Stimulated activated naive CD4-positive, alpha-beta T cell treated with Interleukin-2 at 50 U/mL for 16 hours (primary cell): ENCODE data around the gene MBP.

Experiments
- DNase-seq: peaks from one replicate; lab custom pipeline; 2025; lab: John Stamatoyannopoulos, UW

The MBP gene

DNA sequence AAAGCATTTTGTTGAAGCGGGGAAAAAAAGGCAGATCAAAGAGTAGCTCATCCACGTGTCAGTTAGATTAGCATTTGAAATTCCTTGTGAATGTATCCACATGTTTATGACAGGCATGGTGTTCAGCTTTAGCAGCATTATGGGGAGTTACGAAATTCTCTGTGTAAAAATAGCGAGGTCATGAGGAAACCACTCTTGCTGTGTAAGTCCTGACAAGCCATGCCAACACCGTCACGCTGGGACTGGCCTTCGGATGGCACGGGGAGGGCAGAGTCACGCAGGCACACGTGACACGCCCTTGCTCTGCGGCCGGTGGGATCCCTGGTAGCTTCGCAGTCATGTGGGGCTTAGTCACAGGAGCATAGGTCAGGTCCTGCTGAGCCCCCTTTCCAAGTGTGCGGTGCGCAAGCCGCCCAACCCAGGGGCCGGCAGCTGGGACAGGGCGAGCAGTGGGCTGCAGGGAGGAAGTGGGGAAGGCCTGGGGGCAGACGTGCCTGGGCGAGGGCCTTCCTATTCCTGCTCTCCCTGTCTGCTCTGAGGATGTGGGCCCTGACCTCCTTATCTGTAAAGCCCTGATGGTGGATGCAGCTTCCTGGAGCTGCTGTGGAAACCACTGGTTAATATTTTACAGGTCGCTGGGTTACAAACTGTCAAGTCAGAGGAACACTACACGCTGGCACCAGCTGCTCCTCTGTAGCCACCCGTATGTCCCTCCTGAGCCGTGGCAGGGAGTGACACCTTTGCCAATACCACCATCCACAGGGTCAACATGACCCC lies 18.0 kb downstream of the MBP start:
- DNase-seq = no peak

DNA sequence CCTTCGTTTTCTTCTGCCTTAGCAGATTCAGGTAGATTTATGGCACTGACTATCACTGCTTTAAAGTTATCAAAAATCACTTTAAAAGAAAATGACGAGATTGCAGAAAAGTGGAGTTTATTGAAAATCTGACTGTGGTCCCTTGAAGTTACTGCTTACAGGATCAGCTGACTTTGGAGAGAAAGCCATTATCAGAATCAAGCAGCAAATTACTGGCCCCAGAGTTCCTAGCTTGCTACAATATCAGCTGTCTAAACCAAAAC lies 18.5 kb downstream of the MBP start:
- no peak for DNase-seq

- DNase-seq = no peak
Measured at GRCh38 chr18:77113361-77114151, 19.0 kb downstream of the MBP start.

DNA sequence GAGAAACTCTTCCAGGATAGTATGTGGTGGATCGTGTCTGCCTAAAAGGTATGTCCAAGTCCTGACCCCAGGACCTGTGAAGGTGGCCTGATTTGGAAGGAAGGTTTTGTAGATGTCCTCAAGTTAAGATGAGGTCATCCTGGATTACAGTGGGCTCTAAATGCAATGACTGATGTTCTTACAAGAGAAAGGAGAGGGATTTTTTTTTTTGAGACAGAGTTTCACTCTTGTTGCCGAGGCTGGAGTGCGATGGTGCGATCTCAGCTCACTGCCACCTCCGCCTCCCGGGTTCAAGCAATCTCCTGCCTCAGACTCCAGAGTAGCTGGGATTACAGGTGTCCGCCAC lies 19.9 kb downstream of the MBP start:
- DNase-seq = no peak

- DNase-seq = no peak
Measured at GRCh38 chr18:77111951-77112746, 20.4 kb downstream of the MBP start.

- no peak for DNase-seq
Measured at GRCh38 chr18:77111449-77111848, 21.1 kb downstream of the MBP start.

DNA sequence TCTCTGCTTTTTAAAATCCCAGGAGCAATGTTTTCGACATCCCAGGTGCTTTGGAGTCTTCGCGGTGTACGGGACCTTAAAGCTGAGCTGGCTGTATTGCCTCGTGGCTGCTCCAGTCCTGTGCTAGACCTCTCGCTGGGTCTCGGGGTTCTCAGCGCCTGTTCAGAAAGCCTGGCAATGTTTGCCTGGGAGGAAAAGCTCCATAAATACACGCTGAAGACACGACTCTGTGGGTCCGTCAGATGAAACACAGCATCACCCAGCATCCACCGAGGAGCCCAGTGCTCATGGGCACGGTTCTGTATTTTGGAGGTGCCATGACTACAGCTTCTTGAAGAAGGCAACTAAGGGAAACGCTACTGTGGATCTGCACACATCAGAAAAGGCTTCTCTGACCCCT lies 21.6 kb downstream of the MBP start:
- DNase-seq = no peak

- DNase-seq = no peak
Measured at GRCh38 chr18:77110400-77110799, 22.2 kb downstream of the MBP start.

DNA sequence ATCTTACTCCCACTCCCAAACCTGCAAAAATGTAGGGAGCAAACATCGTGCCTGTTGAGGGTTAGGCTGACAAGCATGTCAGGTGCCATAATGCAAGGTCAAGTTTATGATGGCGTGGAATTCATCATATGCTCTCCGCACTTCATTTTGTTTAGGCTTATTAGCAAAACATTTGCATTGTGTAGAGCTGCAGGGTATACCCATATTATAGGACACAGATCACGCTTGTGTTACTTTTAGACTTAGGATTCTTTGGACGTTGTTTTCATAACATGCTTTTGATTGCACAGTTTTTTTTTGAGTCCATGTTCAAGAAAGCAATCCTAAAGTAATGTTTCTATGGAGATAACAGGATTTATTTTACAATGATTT lies 22.9 kb downstream of the MBP start:
- DNase-seq = no peak

DNA sequence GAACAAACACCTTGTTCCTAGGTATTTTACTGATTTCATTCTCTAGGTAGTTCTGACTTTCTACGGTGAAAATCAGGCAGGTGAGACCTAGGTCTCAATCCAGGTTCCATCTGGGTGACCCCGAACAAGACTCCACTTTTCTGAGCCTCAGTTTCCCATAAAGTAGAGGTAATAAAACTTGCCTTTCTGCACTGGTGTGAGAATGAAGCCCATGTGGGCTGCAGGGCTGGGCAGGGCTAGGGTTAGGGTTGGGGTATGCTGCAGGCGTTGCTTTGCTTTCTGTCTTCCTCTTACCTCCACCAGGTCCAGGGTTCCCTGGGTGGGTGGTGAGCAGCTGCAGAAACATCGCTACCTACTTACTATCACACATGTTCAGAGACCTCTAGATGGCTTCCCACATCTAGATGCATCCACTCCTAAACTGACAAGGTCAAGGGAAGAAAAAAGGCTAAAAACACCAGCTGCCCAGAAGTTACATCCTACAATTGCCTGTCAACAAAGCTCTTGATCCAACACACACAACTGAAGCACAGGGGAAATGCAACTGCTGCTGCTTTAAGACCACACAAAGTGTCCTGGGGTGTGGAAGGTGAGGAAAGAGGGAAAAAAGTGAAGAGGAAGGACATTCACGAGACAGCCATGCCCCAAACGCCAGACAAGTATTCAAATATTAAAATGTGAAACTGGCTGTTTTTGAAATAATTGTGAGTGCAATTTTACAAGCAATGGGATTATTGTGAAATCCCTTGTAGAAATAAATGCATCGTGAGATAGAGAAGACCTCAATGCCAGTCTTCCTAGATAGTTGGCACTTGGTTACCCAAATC lies 23.5 kb downstream of the MBP start:
- DNase-seq = no peak

DNA sequence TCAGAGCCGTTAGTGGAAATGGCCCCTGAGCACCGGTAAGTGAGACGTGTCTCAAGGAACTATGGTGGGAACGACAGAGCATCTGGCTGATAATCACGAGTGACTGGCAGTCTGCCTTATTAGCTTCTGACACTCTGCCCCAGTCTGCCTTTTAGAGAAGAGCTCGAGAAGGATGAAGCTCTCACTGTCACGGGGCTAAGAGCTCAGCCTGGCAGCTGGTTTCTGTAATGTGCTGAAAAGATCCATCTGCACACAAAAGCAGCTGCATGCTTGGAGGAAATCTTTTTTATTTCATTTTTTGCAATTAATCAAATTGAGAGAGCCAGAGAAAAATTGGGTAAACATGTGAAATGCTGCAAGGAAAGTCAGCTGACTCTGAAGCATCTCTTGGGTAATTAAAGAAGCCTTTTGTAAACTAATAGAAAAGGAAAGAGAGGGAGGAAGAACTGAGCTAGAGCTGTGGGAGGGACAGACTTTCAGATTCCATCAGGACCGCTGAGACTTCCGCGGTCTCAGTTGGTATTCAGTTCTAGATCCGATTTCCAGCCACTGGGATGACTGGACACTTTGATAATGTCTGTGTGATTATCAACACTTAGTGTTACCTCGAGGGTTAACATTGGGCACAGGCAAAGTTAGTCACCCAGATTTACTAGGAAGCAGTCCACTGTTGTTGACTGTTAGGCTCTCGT lies 24.4 kb downstream of the MBP start:
- DNase-seq = peak; percentile 52

DNA sequence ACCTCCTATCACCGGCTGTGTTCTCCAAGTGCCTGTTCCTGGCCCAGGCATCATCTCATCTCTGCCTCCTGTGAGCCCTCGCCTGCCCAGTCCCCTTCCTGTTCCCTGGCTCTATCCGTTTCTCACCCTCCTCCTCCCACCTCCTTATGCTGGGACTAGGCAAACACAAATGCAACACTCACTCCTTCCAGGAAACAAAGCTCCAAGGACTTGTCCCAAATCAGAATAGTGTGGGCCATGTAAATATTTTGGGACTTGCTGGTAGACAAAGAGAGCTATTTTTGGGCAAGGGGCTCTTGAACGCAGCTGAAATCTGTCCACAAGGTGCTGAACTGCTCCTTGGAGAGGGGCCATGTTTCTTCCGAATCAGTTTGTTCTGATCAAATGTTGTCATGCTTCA lies 25.3 kb downstream of the MBP start:
- no peak for DNase-seq

DNA sequence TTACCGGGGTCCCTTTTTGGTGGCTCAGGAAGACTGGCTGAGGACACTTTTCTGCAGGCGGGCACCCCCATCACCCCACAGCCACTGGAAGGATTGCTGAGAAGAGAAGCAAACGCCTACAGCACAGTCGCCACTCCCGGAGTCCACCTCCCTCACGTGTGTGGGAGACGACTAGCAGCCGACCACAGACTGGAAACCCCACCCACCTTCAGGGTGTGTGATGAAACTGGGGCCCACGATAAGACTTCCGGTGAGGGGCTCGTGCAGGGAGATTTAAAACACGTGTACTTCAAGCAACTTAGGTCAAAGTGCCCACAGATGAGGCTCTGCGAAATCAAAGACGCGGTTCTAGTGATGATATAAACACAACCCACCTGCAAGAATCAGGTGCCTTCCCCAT lies 26.3 kb downstream of the MBP start:
- peak; percentile 78 for DNase-seq

GRCh38 chr18:77105680-77106079 lies 26.9 kb downstream of the MBP start:
- DNase-seq = no peak

DNA sequence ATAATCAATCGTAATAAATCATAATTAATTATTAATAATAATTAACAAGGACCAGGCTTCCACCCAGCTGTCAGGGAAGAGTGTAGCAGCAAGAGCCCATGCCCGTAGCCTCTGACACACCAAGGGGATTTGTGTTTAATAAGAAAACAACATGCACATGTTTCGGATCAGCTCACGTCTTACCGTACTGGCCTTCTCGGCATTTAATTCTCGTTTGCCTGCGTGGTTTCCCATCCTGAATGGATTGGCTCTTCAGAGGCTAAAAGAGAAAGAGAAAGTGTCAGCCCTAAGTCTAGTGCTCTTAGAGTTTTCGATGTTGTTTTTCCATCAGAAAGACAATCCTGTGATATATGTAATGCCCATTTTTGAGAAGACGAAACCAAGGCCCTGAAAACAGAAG lies 27.6 kb downstream of the MBP start:
- DNase-seq = peak; percentile 13

DNA sequence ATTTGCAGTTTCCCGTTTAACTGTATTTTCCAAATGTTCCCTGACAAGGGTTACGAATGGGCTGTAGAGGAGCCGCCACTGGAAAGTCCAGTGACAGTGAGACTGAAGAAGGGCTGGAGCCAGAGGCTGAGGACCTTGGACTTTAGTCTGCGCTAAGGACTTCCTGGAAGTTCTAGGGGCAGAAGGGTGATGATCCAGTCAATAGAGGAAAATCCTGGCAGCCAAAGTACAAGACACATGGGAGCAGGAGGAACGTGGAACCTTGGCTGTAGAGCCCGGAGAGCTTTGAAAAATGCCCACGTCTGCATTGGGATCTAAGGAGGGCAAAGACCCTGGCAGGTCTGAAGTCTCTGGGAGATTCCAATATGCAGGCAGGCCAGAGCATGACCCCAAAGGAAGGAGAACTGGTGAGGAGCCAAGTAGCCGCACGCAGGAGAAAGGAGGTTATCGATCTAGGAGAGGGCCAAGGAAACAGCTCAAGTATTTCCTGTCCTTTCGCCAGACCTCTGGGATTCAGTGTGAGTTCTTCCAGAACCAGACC lies 28.5 kb downstream of the MBP start:
- DNase-seq = no peak

DNA sequence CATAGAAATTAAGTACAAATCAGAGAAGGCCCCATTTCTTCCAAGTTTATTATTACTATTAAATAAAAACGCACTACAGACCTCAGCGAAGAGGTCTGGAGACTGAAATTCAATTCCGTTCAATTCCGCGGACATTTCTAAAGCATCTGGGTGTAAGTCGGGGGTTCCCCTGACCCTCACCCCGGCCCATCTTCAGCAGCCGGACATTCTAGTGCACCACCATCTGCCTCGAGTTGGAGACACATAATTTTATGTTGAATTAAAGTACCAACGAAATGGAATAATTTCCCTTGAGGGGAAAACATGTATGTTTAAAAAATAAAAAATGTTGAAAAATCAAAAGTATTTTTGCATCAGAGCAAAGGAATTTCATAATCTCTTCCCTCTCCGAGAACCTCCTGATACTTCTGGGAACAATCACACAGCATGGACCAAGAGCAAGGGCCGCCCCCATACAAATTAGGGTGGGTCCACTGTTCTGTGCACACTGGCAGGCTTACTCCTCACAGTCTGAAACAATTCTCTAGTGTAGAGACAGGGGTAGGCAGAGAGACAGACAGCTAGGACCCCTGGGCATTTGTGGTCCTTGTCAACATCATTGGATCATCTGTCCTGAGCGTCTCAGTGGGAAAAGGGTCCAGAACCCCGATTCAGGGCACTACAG lies 29.3 kb downstream of the MBP start:
- DNase-seq = no peak

DNA sequence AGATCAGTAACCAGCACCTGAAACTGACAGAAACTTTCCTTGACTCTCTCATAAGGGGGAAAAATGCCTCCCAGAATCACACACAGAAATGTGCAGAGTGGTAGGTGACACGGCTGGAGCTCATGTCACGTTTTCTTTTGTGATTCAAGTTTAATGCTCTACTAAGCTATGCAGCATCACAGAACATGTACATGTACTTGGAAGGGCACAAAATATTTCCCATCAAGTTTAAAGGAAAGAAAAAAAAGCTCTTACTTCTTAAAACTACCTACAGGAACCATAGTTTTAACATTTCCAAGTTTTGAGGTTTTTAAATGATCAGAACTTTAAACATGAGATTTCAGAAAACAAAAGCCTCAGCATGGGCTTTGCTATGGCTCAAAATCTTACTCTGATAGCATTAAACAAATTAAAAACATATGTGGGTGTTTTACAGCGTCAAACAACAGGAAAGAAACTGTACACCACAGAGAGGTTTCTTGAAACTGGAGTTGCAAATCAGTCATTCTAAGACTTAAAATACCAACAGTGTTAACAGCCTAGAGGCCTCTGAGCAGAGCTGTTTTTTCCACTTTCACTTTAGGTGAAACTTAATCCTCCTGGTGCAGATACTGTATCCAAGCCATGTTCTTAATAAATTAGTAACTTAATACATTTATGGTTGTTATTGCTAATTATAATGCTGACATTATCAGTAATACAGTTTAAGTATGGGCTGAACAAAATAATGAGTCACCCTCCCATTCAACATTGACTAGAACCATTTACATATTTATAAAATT lies 30.1 kb downstream of the MBP start:
- DNase-seq = no peak

DNA sequence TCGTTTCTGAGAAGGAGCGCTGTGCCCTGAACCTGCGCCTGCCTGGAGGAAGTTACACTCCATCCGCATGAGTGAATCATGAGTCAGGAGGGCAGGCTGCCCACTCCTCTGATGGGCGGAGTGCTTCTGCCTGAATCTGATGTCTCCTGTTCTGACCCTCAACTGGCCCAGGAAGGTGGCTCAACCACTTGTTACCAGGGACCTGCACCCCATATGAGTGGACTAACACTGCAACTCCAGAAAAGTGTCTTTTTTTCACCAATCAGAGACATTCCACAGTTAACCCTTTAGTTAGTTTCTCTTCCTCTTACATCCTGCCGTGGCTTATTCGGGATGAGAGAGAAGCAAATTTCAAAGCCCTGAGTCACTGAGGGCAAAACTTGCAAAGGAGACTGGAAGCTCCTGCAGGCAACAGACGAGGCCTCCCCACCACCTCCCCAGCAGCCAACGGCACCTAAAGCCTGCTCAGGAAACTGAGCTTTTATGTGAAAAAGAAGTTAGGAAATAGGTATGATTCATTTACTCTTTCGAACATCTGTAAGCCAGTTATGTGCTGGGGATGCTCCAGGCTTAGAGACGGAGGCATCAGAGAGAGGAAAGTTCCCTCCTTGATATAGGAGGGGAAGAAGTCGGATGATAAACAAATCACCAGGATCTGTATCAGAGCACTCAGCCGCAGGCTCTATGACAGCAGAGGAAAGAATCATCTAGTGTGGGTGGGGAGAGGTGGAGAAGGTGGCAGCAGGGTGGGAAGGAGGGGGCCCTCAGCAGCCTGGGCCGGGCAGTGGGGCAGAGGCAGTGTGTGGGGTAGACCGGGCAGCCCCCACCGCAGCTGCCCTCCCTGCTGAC lies 30.9 kb downstream of the MBP start:
- DNase-seq = peak; percentile 62
